IMR-90 (cell line): ENCODE measurements around the gene HACD2. TPM values are rescaled to one million over a fixed set of nuclear protein-coding genes. Genes with fewer than 3 reads are reported as not detected.
A peak's percentile ranks its signal among the peaks of the same experiment; 100 is the strongest.

Experiments used
- ATAC-seq: fragments of 200-7000 bp; cut with Tn5 transposase; 2 replicates; pipeline ENCODE4 v1.9.1; 2020; ENCODE audit warnings: low read depth, mild to moderate bottlenecking, moderate library complexity
- BruUV-seq: library from RNA; stranded (reverse); fragments of 400-500 nt; replicated peaks from 2 replicates; lab custom pipeline; 2021; lab: Mats Ljungman, UMichigan
- CTCF ChIA-PET: fragments of 300-600 bp; formaldehyde crosslinking; extraction: SDS; loops from one replicate; lab custom pipeline; 2021; ENCODE audit warnings: antibody characterized with exemption; lab: Yijun Ruan, JAX
- POLR2A ChIA-PET: fragments of 300-600 bp; sonication (Branson Sonifier 250); formaldehyde crosslinking; loops from one replicate; lab custom pipeline; 2022; ENCODE audit warnings: antibody characterized with exemption; ENCODE audit not compliant: unreplicated experiment; lab: Charles Lee
- DNase-seq: peaks from one replicate; pipeline ENCODE4 v3.0.0; 2013
- H2AFZ ChIP-seq: replicated peaks from 2 replicates; pipeline ENCODE3; 2013; ENCODE audit warnings: low read length, mild to moderate bottlenecking; ENCODE audit not compliant: poor library complexity
- H2AK5ac ChIP-seq: 2 replicates; pipeline ENCODE4 v1.6.1; 2013; ENCODE audit warnings: low read depth, low read length, inconsistent platforms
- H2AK9ac ChIP-seq: replicated peaks from 2 replicates; pipeline ENCODE3; 2013; ENCODE audit warnings: mild to moderate bottlenecking, low read depth, low read length, moderate library complexity; ENCODE audit not compliant: poor library complexity
- H2BK120ac ChIP-seq: 2 replicates; pipeline ENCODE4 v1.6.1; 2013; ENCODE audit warnings: low read depth, low read length, inconsistent platforms
- H2BK15ac ChIP-seq: 3 replicates; pipeline ENCODE4 v1.6.1; 2013; ENCODE audit warnings: low read depth, low read length, inconsistent platforms
- H2BK20ac ChIP-seq: 2 replicates; pipeline ENCODE4 v1.6.1; 2013; ENCODE audit warnings: low read depth, mild to moderate bottlenecking, inconsistent platforms, low read length, moderate library complexity
- H2BK5ac ChIP-seq: 2 replicates; pipeline ENCODE4 v1.6.1; 2013; ENCODE audit warnings: mild to moderate bottlenecking, low read depth, low read length, inconsistent platforms; ENCODE audit not compliant: poor library complexity, severe bottlenecking
- H3K14ac ChIP-seq: replicated peaks from 2 replicates; pipeline ENCODE4 v1.6.1; 2013; ENCODE audit warnings: low read depth, low read length, inconsistent platforms
- H3K18ac ChIP-seq: 2 replicates; pipeline ENCODE4 v1.6.1; 2013; ENCODE audit warnings: low read depth, low read length, control low read depth
- H3K23ac ChIP-seq: 2 replicates; pipeline ENCODE4 v1.6.1; 2013; ENCODE audit warnings: low read depth, low read length, inconsistent platforms
- H3K27ac ChIP-seq: 2 replicates; pipeline ENCODE4 v1.5.1; 2013; ENCODE audit warnings: mild to moderate bottlenecking, control low read depth, low read length; ENCODE audit not compliant: insufficient read depth
- H3K27me3 ChIP-seq: 2 replicates; pipeline ENCODE4 v1.6.1; 2013; ENCODE audit warnings: low read length; ENCODE audit not compliant: control insufficient read depth, insufficient read depth
- H3K36me3 ChIP-seq: 2 replicates; pipeline ENCODE4 v1.6.1; 2013; ENCODE audit warnings: low read length, mixed read lengths; ENCODE audit not compliant: control insufficient read depth, insufficient read depth
- H3K4ac ChIP-seq: 2 replicates; pipeline ENCODE4 v1.6.1; 2013; ENCODE audit warnings: low read depth, low read length, inconsistent platforms
- H3K4me1 ChIP-seq: 2 replicates; pipeline ENCODE4 v1.6.1; 2013; ENCODE audit warnings: low read length, mixed read lengths; ENCODE audit not compliant: control insufficient read depth, insufficient read depth
- H3K4me2 ChIP-seq: 2 replicates; pipeline ENCODE4 v1.6.1; 2013; ENCODE audit warnings: low read depth, mild to moderate bottlenecking, control low read depth, low read length, moderate library complexity
- H3K4me3 ChIP-seq: 2 replicates; pipeline ENCODE4 v1.5.1; 2013; ENCODE audit warnings: low read depth, mild to moderate bottlenecking, control low read depth, low read length, moderate library complexity; ENCODE audit not compliant: insufficient read depth
- H3K56ac ChIP-seq: 2 replicates; pipeline ENCODE4 v1.6.1; 2013; ENCODE audit warnings: low read length, inconsistent platforms; ENCODE audit not compliant: insufficient read depth; ENCODE audit errors: extremely low read depth
- H3K79me1 ChIP-seq, 2 experiments: 2 replicates each; pipeline ENCODE4 v1.6.1; 2013; ENCODE audit warnings: low read length in 2 of 2, inconsistent platforms in 1 of 2, low read depth in 1 of 2
- H3K9ac ChIP-seq: 2 replicates; pipeline ENCODE4 v1.6.1; 2013; ENCODE audit warnings: low read depth, low read length, control low read depth
- H3K9me1 ChIP-seq: 2 replicates; pipeline ENCODE4 v1.6.1; 2013; ENCODE audit warnings: low read length, inconsistent platforms; ENCODE audit not compliant: insufficient read depth
- H3K9me3 ChIP-seq: 2 replicates; pipeline ENCODE4 v1.6.1; 2013; ENCODE audit warnings: low read length; ENCODE audit not compliant: control insufficient read depth, insufficient read depth
- H4K20me1 ChIP-seq: 2 replicates; pipeline ENCODE4 v1.6.1; 2013; ENCODE audit warnings: low read length, inconsistent platforms; ENCODE audit not compliant: insufficient read depth
- H4K5ac ChIP-seq: 2 replicates; pipeline ENCODE4 v1.6.1; 2013; ENCODE audit warnings: mild to moderate bottlenecking, low read depth, low read length, control low read depth
- H4K8ac ChIP-seq, 2 experiments: 2 replicates each; pipeline ENCODE4 v1.6.1; 2013; ENCODE audit warnings: low read depth in 2 of 2, low read length in 2 of 2, control low read depth in 1 of 2, inconsistent platforms in 1 of 2
- H4K91ac ChIP-seq: 2 replicates; pipeline ENCODE4 v1.6.1; 2013; ENCODE audit warnings: low read depth, low read length, inconsistent platforms; ENCODE audit not compliant: insufficient read depth
- BHLHE40 ChIP-seq: fragments of 150-350 bp; IDR thresholded peaks from 2 replicates; pipeline ENCODE4 v1.6.1; 2016; ENCODE audit warnings: mild to moderate bottlenecking, low read depth, low read length
- CEBPB ChIP-seq: IDR thresholded peaks from 2 replicates; pipeline ENCODE4 v1.6.1; 2012; ENCODE audit warnings: low read depth, low read length, improper control_type of control experiment
- CHD1 ChIP-seq: IDR thresholded peaks from 2 replicates; pipeline ENCODE4 v1.6.1; 2012; ENCODE audit warnings: low read depth, low read length, improper control_type of control experiment
- CTCF ChIP-seq: conservative IDR thresholded peaks from 2 replicates; pipeline ENCODE4 v1.5.1; 2012; ENCODE audit warnings: mild to moderate bottlenecking, low read depth, low read length, improper control_type of control experiment
- FOS ChIP-seq: fragments of 150-350 bp; IDR thresholded peaks from 2 replicates; pipeline ENCODE4 v1.6.1; 2016; ENCODE audit warnings: low read depth, low read length
- MAFK ChIP-seq: IDR thresholded peaks from 2 replicates; pipeline ENCODE4 v1.6.1; 2012; ENCODE audit warnings: low read depth, low read length, improper control_type of control experiment
- MAZ ChIP-seq: IDR thresholded peaks from 2 replicates; pipeline ENCODE4 v1.6.1; 2012; ENCODE audit warnings: low read depth, mild to moderate bottlenecking, low read length, improper control_type of control experiment, moderate library complexity, borderline replicate concordance
- MXI1 ChIP-seq: IDR thresholded peaks from 2 replicates; pipeline ENCODE4 v1.6.1; 2012; ENCODE audit warnings: low read depth, mild to moderate bottlenecking, low read length, moderate library complexity, borderline replicate concordance
- NFE2L2 ChIP-seq: fragments of 150-350 bp; IDR thresholded peaks from 2 replicates; pipeline ENCODE4 v1.6.1; 2016; ENCODE audit warnings: low read depth, mild to moderate bottlenecking, low read length
- POLR2A ChIP-seq: IDR thresholded peaks from 2 replicates; pipeline ENCODE4 v1.6.1; 2012; ENCODE audit warnings: mild to moderate bottlenecking, low read depth, low read length
- RAD21 ChIP-seq: IDR thresholded peaks from 2 replicates; pipeline ENCODE4 v1.6.1; 2012; ENCODE audit warnings: low read length, improper control_type of control experiment
- RCOR1 ChIP-seq: IDR thresholded peaks from 2 replicates; pipeline ENCODE4 v1.6.1; 2012; ENCODE audit warnings: mild to moderate bottlenecking, low read length, improper control_type of control experiment; ENCODE audit not compliant: insufficient replicate concordance
- RFX5 ChIP-seq: IDR thresholded peaks from 2 replicates; pipeline ENCODE4 v1.8.0; 2012; ENCODE audit warnings: low read depth, mild to moderate bottlenecking, low read length, moderate library complexity
- SMC3 ChIP-seq: fragments of 150-350 bp; IDR thresholded peaks from 2 replicates; pipeline ENCODE4 v1.6.1; 2016; ENCODE audit warnings: low read depth, mild to moderate bottlenecking, antibody characterized with exemption, low read length, moderate library complexity
- USF2 ChIP-seq: fragments of 150-350 bp; IDR thresholded peaks from 2 replicates; pipeline ENCODE4 v1.6.1; 2017; ENCODE audit warnings: mild to moderate bottlenecking, antibody characterized with exemption, low read length, low read depth
- WGBS, 2 experiments: methylation state at CpG; one replicate each; pipeline versions ENCODE4 v1.1.5 to v1.1.7; 2013; ENCODE audit warnings: missing lambda C conversion rate in 2 of 2; ENCODE audit not compliant: insufficient read length in 1 of 2; ENCODE audit errors: extremely low coverage in 2 of 2; 5-methylcytosine and 5-hydroxymethylcytosine counted together
- dilution Hi-C: fragments of 300-500 bp; cut with HindIII; formaldehyde crosslinking; loops from one replicate; pipeline ENCODE4 v1.14.3; 2018; ENCODE audit warnings: low sequenced_read_pairs; ENCODE audit not compliant: unreplicated experiment
- in situ Hi-C: fragments of 300-500 bp; cut with MboI; formaldehyde crosslinking; loops from 3 replicates; pipeline ENCODE4 v1.14.3; 2019; ENCODE audit warnings: low sequenced_read_pairs, inconsistent platforms, mixed read lengths
- intact Hi-C: fragments of 100-400 bp; cut with micrococcal nuclease; formaldehyde crosslinking; loops from 2 replicates; pipeline ENCODE4 v1.10.0; 2022
- polyA plus RNA-seq, 3 experiments: library from polyadenylated mRNA; depleted of rRNA; stranded (reverse); fragments of >200 nt; gene quantifications; 2 replicates each; pipeline ENCODE4 v1.2.3, GENCODE V29; 2012; ENCODE audit warnings: low replicate concordance in 1 of 3
- total RNA-seq: library from RNA; depleted of rRNA; stranded (reverse); fragments of >200 nt; gene quantifications from 2 replicates; pipeline ENCODE4 v1.2.3, GENCODE V29; 2012
- TF ChIP-seq, protein P1 (sequence below): fragments of 150-350 bp; IDR thresholded peaks from 2 replicates; pipeline ENCODE4 v1.6.1; 2016; ENCODE audit warnings: low read depth, mild to moderate bottlenecking, low read length, moderate library complexity, borderline replicate concordance

HACD2 gene
- total and polyA plus RNA-seq, 2 of the 4 experiments (the other 2 are of a cell fraction): 21.5 to 22.6 TPM

DNA sequence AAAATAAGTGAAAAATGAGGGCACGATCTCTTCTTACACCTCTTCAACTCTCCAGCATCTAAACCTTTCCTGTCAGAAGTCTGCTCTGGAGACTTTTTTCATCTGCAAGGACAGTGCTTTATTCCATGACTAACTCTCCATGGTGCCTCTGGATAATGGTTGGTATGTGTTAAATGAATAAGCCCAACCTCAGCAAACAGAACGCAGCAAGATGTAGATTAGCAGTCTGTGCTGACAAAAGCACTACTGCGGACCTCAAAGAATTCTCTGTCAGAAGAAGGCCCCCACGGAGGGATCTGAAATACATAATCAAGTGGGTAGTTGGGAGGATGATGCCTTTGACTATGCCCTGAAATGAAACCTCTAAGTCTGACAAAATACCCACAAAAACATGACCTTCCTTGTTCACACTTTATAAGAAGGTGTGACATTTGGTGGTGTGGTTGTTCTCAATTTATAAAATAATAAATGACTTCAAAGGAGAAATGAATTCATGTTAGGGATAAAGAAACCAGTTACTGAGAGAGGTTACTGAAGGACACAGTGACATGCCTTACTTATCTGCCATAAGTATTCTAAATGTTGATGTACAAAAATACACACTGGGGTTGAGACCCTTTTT is 92.8 kb downstream of the HACD2 start:
- no peak overlapping the region for H3K4me3 ChIP-seq
- no peak overlapping the region for H3K14ac ChIP-seq
- no peak overlapping the region for H4K5ac ChIP-seq
- no peak overlapping the region for H2BK5ac ChIP-seq
- ChIA-PET CTCF (no interaction called here), POLR2A (no interaction called here)
- H3K9me1 ChIP-seq: no peaks in the 10 kb centered on the region
- H2BK20ac ChIP-seq: no peak overlapping the region
- H3K18ac ChIP-seq: no peak overlapping the region
- TF ChIP-seq, protein P1, sequence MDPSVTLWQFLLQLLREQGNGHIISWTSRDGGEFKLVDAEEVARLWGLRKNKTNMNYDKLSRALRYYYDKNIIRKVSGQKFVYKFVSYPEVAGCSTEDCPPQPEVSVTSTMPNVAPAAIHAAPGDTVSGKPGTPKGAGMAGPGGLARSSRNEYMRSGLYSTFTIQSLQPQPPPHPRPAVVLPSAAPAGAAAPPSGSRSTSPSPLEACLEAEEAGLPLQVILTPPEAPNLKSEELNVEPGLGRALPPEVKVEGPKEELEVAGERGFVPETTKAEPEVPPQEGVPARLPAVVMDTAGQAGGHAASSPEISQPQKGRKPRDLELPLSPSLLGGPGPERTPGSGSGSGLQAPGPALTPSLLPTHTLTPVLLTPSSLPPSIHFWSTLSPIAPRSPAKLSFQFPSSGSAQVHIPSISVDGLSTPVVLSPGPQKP: no peak
- no peak for TF ChIP-seq RAD21
- TF ChIP-seq MXI1: no peak
- no peak for TF ChIP-seq SMC3
- TF ChIP-seq CEBPB: no peak
- no peak for TF ChIP-seq BHLHE40
- no peak for TF ChIP-seq FOS
- no peak for TF ChIP-seq MAFK
- no peak for TF ChIP-seq CHD1
- no peak for TF ChIP-seq MAZ
- no peak for TF ChIP-seq CTCF
- TF ChIP-seq POLR2A: no peak
- TF ChIP-seq RCOR1: no peak
- TF ChIP-seq USF2: no peak
- no peak for TF ChIP-seq NFE2L2
- TF ChIP-seq RFX5: no peak
- H2AK9ac ChIP-seq: peak overlapping the region; percentile 15
- H3K36me3 ChIP-seq: peaks cover 5% of the 10 kb centered on the region; the same call in 1 of the 2 replicates
- H3K4ac ChIP-seq: no peak overlapping the region
- H2AFZ ChIP-seq: no peak overlapping the region
- H4K91ac ChIP-seq: no peak overlapping the region
- WGBS, 2 experiments: no CpG with 5 or more reads among the region's 4 CpGs
- H3K79me1 ChIP-seq: no peaks in the 10 kb centered on the region
- intact Hi-C loops: no loop called here
- no peak overlapping the region for H3K56ac ChIP-seq
- ATAC-seq: no peak
- BruUV-seq: no TSS peak
- H2BK15ac ChIP-seq: no peak overlapping the region
- H2AK5ac ChIP-seq: no peak overlapping the region
- no peaks in the 10 kb centered on the region for H3K27me3 ChIP-seq
- no peak overlapping the region for H3K23ac ChIP-seq
- H3K4me2 ChIP-seq: no peak overlapping the region
- no peak overlapping the region for H3K9ac ChIP-seq
- no peak overlapping the region for H4K8ac ChIP-seq
- H3K9me3 ChIP-seq: no peaks in the 10 kb centered on the region
- no peaks in the 10 kb centered on the region for H4K20me1 ChIP-seq
- dilution Hi-C loops: no loop called here
- H2BK120ac ChIP-seq: no peak overlapping the region
- H3K4me1 ChIP-seq: no peaks in the 10 kb centered on the region
- in situ Hi-C loops: no loop called here
- DNase-seq: no peak
- no peak overlapping the region for H3K27ac ChIP-seq
